Putamen (tissue), 1 donor: ENCODE data around the gene ELL2.

Experiments used
- DNase-seq: peaks from one replicate; pipeline ENCODE4 v3.0.0-alpha.2; 2016; ENCODE audit warnings: low spot score

The ELL2 gene

DNA sequence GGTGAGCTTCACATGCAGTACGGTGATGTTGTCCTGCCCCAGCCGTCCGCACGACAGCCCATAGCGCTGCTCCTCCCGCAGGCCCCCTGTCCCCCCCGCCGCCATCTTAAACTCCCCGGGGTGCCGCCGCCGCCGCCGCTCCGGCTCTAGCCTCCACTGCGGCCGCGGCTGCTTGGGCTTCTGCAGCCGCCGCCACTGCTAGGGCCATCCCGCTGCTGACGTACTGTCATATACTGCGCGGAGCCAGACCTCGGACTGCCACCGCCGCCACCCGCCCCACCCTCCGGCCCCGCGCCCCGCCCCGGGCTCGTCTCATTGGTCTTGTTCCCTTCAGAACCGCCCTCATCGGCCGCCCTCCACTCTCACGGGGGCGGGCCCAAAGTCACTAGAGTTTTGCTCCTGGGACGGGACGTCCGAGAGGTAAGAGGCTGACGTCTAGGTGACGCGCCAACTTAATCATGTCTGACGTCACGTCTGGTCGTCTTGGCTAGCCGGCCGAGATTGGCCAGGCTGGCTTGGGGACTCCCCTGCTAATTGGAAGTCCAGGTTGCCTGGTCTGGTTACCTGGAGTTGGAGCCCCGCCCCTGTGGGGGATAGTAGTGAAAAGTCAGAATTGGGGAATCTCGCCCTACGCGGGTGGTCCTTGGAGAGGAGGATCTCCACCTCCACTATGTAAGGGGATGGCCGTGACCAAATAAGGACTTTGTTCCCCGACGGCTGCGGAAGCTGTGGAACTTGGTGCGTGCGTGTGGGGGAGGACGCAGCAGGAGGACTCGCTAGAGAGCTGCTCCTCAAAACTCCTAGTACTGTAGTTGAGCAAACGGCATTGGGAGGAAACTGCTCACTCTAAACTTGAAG, at the start of gene ELL2:
ELL2 (minus strand) TSS at position 235 of the 858 bp plus-strand sequence; CDS start at position 105, 130 bp downstream.
- peak; percentile 97 for DNase-seq

DNA sequence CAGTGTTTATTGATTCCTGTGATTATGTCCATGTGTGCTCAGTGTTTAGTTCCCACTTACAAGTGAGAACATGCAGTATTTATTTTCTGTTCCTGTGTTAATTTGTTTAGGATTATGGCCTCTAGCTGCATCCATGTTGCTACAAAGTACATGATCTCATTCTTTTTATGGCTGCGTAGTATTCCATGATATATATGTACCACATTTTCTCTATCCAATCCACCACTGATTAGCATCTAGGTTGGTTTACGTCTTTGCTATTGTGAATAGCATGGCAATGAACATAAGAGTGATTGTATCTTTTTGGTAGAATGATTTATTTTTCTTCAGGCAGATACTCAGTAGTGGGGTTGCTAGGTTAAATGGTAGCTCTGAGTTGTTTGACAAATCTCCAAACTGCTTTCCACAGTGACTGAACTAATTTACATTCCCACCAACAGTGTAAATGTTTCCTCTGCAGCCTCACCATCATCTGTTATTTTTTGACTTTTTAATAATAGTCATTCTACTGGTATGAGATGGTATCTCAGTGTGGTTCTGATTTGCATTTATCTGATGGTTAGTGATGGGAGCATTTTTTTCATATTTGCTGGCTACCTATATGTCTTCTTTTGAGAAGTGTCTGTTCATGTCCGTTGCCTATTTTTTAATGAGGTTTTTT, 47.5 kb upstream of the ELL2 start:
- DNase-seq: no peak

DNA sequence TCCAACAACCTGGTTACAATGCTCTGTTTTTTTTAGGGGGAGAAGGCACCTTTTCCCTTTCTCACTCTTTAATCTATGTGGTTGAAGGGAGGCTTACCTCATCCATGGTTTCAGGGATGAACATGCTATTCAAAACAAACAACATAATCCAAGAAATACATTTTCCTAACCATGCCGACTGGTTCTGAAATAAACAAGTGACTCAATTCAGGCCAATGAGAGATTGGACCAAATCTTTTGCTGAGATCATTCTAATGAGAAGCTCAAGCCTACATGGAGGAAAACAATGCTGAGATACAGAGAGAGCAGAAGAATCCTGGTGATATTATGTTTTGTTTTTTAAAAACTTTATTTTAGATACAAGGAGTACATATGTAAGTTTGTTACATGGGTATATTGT, 46.8 kb upstream of the ELL2 start:
- DNase-seq: no peak

DNA sequence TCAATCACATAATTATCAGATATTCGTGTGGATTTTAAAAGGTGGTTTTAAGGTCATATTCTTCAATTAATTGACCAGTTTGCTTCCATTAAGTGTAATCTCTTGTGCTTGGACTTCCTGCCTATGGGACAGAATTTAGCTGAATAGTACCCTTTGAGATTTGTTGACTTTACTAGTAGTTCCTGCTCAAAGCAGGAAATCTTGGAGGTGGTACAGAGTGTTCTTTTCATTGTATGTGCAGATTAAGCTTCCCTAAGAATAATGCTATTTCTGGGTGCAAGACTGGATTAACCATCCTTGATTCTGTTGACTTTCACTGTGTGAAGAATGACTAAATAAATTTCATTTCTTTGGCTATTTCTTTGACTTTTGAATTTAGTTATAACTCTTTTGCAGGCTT, 45.4 kb upstream of the ELL2 start:
- no peak for DNase-seq

DNA sequence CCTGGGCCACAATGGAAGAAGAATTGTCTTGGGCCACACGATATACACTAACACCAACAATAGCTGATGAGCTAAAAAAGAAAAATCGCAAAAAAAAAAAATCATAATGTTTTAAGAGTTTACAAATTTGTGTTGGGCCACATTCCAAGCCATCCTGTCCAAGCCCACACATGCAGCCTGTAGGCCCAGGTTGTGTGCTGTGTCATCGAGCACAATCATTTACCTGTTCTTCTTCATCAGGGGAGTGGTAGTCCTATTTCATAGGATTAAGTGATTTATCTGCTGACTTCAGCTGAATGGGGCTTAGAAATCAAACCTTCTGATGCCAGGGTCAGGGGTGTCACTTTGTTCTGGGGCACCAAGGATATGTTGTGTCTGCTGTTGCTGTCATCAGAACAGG, 44.6 kb upstream of the ELL2 start:
- no peak for DNase-seq

DNA sequence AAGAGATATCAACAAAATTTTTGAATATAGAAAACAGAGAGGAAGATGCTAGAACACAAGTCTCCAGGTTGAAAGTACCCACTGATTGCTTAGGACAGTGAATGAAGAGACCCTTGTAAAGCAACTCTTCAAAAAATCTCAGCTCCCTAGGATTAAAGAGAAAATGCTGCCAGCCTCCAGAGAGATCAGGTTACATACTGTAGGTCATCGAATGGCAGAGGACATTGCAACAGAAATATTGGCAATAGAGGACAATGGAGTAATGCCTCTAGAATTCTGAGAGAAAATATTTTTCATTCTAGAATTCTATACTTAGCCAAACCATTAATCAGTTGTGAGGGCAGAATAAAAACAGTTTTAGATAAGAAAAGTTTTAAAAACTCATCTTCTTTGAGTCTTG, 43.1 kb upstream of the ELL2 start:
- no peak for DNase-seq

DNA sequence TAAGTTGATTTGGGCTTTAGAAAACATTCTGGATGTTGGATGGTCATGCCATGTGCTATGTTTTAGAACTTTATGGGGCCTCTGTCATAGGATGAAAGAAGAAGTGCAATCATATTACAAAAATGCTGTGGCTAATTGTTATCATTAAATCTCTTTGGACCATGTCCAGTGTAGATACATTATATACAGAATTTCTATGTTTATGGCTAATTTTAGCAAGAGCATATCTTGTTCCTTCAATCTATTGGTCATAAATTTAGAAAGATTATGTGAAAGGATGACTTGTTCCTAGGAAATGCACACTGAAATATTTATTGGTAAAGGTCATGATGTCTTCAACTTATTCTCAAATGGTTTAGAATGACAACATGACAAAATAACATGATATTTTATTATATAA, 42.4 kb upstream of the ELL2 start:
- no peak for DNase-seq

DNA sequence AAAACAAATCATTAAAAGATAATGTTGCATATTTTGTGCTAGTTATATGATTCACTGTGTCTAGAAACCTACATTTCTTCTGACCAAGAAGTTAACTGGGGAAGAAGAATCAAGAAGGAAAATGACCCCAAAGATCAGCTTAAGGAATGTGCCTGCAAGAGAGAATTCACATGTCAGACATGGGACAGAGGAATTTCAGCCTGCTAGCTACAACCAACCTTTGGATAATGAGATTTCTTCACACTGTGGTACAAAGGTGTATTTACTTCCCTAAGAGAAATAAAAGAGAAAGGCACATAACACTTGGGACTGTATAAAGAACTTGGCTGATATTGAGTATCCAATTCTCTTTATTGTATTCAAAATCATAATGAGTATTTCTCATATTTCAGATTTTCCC, 39.6 kb upstream of the ELL2 start:
- no peak for DNase-seq

DNA sequence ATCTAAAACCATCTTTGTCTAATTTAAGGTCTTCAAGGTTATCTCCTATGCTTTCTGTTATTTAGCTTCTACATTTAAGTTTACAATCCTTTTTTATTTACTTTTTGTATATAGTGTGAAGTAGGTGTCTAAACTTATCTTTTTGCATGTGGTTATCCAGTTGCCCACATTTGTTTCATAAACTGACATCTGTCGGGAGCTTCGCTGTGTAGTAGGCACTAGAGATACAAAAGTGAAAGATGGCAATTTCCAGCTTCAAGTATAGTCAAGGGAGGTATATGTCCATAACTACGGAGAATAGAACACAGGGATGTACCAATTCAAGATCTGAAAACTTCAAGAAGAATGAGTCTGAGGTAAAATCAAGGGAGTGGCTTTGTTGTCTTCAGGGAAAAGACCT, 38.7 kb upstream of the ELL2 start:
- DNase-seq: no peak

DNA sequence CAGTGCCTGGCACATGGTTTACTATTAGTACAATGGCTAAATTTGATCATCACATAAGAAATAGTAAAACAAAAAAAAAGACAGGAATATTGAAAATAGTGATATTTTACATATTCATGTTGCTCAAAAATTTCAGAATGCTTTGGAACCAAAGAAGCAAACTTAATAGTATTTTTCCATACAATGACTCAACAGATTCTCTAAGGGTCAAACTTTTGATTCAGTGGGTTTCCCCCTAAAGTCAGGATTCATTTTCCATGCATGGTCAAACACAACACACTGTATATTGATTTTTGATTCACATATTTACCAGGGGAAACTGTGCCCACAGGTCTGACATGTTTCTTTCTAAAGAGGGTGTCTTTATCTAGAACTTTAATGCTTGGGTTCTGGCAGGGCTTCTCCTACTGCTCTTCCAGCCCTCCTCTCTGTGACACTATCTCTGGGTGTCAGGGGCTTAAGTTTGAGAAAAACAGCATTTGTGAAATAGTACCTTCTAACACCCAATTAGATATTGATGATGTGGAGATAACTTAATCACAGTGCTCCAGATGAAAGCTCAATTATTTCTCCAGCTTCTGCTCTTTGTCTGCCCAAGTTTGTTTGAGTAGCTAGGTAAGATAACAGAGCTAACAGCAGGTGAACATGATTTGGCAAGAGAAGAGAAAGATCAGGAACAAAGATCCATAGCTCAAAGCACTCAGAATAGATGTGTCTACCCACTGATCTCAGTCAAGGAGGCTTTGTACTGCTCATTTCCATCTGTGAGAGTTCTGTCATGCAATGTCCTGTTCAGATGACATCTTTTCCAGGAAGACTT, 35.5 kb upstream of the ELL2 start:
- DNase-seq: no peak

DNA sequence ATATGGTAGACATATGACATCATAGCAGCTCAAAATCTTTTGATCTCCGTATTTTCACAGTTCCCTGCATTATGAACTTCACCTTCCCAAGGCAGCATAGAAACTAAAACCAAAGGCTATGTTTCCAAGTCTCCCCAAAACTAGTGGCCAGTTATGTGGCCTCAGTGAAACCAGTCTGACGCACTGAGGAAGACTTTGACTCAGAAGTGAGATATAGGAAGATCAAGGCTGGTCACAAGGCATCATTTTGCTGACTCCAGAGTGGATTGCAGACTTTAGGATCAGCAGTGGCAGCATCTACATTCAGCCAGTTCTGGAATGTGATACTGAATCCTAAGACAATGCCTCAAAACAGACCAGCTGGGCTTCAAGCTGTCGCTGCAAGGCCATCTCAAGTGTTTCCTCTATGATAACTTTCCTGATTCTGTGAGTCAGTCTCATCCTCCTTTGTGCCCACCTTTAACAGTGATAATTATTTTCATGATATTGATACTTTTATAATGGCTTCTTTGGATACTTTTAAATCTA, 34.4 kb upstream of the ELL2 start:
- DNase-seq: no peak

DNA sequence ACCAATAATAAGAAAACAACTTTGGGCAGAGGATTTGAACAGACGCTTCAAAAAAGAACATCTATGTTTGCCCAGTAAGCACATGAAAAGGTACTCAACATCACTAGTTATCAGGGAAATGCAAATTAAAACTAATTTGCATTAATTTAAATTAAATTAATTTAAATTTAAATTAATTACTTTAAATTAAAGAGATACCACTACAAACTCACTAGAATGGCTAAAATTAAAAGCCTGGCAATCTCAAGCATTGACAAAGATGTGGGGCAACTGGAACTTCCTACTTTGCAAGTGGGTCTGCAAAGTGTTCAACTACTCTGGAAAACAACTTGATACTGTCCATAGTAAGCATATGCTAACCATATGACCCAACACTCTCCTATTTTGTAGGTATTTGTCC, 32.1 kb upstream of the ELL2 start:
- DNase-seq: no peak

DNA sequence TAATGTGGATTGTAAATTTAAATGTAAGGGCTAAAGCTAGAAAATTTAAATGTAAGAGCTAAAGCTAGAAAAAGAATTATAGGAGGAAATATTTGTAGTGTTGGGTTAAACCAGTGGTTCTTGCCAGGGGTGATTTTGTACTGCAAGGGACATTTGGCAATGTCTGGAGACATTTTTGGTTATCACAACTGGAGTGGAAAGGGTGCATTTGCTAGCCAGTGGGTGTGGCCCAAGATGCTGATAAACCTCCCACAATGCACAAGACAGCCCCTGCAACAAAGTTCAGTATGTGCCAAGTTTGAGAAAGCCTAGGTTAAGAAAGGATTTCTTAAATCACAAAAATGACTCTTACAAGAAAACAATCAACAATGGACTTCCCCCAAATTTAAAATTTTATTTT, 31.6 kb upstream of the ELL2 start:
- no peak for DNase-seq

DNA sequence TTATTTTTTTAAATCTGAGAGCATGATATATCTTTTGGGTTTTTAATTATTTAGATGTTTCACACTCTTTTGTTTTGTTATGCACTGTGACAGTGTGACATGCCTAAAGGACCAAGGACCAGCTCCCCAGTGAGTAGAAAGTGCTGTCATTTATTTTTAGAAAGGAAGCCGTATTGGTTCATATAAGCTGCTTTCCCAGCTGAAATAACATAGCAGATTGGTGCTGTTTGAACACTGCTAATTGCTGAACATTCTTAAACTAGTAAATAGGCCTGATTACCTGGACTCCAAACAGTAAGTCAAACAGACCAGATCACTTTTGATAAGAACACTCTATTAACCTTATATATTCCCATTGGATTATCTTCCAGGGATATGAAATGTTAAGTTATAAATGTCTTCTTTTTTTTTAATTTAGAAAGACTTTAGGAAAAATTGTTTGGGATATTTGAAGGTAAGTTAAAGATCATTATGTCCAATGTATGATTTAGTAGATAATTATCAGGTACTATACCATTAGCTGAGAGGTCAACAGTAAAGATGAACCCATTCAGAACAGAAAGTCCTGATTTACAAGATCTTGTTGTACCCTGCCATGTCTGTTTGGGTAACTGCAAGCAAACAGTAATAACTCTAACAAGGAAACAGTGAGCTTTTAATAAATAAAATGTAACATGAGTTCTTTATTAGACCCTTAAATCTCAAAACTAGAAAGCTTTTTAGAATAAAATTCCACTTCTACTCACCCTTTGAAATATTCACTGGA, 27.8 kb upstream of the ELL2 start:
- no peak for DNase-seq

DNA sequence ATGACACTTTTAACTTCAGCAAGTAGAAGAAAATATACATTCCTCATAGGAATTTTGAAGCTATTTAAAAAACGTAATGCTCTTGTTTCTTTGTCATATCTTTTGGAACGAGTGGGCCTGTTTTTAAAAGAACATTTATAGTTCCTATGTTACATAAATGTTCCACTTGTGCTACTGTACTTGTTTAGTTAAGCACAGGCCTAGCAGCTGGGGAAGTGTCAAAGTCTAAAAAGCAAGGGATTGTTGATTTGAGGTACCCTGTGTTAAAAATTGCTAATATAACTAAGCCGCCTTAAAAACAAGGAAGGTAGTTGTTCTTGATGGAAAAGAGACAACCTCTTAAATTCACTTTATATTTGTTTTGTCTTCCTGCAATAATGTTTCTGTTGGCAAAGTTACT, 27.2 kb upstream of the ELL2 start:
- peak; percentile 50 for DNase-seq

DNA sequence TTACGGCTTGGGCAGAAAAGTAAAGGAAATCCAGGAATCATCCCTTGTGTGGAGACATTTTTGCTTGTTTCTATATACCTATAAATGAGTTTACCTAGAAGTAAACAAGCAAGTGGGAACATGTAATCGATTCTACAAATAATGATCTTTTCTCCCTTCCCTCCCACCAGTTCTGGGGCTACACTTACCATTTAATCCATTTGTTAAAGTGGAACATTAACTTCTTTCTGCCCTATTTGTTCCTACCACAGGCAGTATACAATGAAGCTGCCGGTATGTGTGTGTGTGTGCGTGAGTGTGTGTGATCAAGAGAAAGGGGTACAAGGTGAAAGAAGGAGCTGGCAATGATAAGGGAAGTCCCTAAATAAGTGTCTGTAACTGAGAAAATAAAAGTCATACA, 26.4 kb upstream of the ELL2 start:
- DNase-seq: no peak

DNA sequence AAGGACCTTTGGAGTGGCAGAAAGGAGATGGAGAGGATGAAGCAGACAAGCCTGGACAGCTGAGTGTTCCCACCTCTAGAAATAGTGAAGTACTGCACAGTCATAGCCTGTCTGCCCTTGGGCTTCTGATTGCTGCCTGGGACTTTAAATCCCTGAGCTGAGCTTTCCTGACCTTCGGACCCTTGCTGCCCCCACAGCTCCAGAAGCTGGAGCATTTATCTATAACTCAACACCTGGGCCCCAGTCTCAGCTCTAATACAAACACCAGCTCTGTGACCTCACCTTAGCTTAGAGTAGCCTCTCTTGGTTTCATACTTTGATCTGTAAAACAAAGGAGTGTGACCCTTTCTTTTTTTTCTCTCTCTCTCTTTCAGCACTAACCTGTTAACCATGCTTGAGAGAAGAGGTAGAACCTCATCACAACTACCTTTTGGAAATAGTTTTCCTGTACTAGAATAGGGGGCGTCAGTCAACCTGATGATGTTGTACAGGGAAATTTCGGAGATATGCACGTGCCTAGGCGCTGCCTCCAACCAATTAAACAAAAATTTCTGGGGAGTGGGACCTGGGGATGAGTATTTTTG, 25.4 kb upstream of the ELL2 start:
- DNase-seq: no peak

DNA sequence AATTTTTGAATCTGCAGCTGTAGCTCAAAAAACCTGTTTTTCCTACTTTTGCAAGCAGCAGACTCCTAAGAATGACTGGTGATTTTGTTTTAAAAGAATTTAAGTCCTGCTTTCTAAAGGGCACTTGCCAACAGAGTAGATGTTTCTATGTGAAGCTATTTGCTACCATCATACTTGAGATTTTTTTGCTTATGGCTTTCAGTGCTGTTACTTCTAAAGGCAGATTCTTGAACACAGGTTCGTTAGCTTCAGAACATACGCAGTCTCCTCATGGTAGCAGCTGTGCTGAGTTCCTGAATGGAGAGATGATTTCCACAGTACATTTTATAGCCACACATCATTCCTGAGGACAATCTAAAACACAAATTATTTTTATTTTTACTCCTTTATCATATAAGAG, 24.4 kb upstream of the ELL2 start:
- no peak for DNase-seq

DNA sequence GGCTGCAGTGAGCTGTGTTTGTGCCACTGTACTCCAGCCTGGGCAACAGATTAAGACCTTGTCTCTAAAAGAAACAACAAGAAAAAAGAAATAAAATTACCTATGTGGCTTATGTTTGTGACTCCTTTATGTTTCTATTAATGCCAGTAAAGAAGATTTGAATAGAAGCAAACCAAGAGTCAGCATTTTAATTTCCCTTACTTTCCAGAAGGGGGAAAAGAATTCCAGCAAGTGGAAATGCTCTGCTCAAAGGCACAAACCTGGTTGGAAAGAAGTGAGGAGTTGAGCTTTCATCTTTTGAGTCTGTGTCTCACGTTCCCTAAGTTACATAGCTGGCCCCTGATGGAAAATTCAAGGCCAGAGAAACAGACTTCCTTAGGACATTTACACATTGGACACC, 23.6 kb upstream of the ELL2 start:
- DNase-seq: no peak

DNA sequence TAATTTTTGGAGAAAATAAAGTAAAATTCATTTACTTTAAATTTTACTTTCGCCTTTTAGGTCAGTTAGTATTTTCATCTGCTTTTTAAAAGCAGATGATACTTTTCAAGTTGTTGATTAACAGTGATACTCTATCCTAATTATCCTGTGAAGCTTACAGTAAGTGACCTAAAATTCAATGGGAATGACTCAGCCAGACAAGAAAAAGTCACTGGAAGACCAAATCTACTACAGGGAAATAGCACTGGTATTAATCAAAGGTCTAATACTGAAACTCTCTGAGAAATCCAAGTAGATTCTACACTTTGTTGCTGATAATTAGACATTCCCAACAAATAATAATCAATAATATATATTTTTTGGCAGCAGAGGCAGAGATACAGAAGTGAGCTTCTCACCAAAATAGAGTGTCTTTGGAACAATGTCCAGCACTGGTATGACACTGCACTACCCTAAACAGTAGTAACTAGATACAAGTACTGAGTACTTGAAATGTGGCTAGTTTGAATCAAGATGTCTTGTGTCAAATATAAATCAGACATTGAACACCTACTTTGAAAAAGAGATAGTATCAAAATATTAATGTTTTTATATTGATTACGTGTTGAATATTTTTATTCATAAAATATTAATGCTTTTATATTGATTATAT, 22.8 kb upstream of the ELL2 start:
- no peak for DNase-seq

DNA sequence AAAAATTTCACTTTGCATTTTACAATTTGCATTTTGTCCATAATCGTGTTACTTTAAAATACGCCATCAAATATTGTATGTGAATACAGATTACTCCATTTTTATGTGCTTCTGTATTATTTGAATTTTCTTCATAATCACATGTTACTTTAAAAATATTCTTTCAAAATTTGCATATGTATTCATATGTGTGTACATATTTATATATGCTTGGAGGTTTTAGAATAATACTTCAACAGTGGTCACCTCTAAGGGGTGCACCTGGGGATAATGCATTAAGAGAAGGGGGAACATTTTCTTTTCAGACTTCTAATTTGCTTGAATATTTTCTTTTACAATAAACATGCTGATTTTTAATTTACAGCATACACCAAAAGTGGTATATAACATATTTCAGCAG, 21.9 kb upstream of the ELL2 start:
- DNase-seq: no peak
